Right hindlimb (tissue), 1 donor: ENCODE measurements around the gene SEC22B.
A peak's percentile ranks its signal among the peaks of the same experiment; 100 is the strongest.
"Not testable (repeated sequence)": the region's sequence is repeated elsewhere in the genome, so short reads cannot be mapped to it uniquely, and the experiment has no call there.

Source experiments
- DNase-seq: peaks from one replicate; pipeline ENCODE4 v3.0.0-alpha.2; 2018

SEC22B gene

DNA sequence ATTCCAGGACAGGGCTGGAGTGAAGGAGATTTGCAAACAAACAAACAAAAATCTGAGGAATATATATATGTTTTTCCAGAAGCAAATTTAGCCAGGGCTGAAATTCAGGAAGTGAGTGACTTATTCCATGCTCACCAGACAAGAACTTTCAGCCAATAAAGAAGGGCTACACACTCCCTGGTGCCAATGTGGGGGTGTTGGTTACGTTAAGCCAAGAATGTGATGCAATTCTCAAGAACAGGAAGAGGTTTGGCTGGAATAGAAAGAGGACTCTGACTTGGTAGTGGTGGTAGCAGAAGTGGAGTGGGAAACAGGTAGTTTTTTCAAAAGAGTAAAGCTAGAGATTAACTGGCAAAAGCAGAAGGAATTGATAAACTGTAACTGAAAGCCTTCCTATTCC, 31.7 kb downstream of the SEC22B start:
- not testable (repeated sequence) for DNase-seq

DNA sequence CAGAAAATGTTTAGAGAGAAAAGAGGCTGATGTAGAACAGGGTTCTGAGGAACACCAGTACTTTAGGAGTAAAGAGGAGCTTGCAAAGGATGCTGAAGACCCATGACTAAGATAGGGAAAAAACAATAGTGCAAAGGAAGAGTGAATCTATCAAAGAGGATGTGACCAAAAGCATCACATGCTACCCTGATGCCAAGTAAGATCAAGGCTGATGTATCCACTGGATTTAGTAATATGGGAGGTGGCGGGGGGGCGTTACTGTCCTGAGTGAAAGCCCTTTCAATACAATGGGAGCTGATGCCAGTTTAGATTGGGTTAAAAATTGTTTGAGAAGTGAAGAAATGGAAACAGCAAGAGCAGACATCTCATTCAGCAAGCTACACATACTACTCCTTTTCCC, 32.2 kb downstream of the SEC22B start:
- DNase-seq: not testable (repeated sequence)

DNA sequence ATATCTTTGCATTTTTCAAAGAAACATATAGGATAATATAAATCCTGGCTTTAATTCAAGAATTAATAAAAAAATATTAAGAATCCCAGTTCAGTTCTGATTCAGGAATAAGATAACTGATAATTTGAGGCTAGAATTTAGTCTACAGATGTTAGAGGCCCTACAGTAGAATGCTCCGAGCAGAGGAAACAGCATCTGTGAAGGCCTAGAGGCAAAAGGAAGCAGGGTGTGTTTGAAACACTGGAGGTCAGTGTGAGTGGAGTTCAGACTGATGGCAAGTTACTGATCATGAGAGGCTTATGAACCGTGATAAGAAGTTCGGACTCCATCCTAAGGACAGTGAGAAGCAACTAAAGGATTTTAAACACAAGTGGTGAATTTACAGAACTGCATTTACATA, 33.0 kb downstream of the SEC22B start:
- DNase-seq: peak; percentile 17

DNA sequence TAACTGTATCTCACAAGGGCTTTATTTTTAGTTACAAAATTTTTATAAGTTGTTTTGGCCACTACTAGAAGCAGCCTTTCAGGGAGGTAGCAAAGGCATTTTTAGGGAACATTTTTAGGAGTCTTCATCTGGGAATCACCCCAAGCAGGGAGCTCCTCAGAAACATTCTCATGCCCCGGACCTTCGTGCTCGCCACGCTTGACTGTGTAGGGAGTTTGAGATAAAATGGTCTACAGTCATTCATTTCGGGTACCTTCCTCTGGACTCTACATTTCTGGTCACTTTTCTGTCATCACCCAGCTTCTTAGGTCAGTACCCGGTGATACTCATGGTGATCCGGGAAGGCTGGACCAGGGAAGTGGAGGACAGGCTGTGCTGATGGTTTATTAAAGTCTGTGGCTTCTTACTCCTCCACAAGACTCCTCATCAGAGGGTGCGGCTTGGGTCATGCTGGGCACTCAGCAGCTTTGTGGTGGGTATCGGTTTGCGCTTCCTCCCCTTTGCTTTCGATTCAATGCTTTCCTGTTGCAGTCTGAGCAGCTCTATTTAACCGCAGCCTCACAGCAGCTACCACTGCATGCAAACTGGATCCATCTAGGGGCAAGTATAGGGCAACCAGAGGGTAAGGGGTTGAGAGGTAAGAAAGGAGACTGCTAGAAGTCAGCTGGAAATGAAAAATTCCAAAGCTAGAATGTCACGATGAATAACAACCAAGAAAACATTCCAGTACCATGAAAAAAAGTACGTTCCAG, 33.6 kb downstream of the SEC22B start:
- peak; percentile 39 for DNase-seq

DNA sequence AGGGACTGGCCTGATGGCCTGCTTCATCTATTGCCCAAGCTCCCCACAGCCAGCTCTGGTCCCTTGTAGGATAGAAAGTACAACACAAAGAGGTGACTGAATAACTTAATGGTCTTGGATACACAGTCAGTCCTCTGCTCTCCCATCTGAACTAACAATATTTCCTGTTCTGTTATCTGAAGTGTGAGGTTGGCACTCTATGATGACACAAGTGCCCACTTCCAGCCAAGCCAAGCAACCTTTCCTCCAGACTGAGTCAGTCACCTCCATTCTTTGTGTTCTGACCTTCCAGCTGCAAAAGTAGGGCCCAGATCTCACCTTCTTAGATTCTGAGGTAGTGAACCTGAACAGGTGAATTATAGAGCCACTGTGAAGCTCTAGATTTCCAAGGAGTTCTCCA, 34.5 kb downstream of the SEC22B start:
- not testable (repeated sequence) for DNase-seq

DNA sequence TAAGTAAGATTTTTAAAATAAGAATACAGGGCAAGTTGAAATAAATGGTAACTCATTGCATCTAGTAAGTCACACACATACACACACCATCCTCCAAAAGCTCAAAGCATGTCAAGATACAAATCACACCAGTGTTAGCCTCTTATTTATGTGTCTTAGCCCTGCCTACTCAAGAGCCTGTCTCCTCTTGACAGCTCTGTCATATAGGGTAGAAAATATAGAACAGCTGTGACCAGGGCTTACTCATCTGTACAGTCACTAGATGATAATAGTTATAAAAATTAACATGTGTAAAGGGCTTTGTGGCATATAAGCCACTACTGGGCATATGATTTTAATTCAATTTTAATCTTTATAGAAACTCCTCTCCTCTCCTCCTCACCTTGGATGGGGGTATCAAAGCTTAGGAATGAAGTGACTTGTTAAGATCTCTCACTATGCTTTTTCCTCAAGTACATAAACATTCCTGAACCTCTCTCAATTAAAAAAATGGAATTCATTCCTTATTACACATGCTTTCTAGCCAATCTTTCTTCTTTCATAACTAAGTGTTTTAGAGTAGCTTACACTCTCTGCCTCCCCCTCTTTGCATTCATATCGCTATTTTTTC, 35.6 kb downstream of the SEC22B start:
- not testable (repeated sequence) for DNase-seq

DNA sequence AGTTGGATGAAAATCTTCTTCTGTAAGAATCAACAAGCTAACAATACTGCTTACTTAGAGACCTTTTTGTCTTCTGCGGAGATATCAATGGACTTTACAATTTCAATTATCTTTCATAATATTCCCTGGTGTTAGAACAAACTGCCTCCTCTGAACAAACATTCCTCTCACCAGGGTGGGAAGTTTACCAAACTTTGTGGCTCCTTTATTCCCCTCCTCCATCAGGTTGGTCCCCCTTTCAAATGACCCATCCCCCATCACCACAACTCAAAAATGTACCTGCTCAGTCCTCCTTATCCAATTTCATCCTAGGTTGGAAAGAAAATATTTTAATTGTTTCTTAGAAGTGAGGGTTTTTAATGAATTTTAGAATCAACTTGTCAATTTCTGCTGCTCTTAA, 40.2 kb downstream of the SEC22B start:
- DNase-seq: not testable (repeated sequence)

DNA sequence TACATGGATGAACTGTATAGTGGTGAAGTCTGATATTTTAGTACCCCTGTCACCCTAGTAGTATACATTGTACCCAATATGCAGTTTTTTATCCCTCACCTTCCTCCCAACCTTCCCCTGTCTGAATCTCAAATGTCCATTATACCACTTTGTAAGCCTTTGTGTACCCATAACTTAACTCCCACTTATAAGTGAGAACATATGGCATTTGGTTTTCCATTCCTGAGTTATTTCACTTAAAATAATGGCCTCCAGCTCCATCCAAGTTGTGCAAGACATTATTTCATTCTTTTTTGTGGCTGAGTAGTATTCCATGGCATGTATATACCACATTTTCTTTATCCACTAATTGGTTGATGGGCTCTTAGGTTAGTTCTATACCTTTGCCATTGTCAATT, 42.4 kb downstream of the SEC22B start:
- DNase-seq: not testable (repeated sequence)

DNA sequence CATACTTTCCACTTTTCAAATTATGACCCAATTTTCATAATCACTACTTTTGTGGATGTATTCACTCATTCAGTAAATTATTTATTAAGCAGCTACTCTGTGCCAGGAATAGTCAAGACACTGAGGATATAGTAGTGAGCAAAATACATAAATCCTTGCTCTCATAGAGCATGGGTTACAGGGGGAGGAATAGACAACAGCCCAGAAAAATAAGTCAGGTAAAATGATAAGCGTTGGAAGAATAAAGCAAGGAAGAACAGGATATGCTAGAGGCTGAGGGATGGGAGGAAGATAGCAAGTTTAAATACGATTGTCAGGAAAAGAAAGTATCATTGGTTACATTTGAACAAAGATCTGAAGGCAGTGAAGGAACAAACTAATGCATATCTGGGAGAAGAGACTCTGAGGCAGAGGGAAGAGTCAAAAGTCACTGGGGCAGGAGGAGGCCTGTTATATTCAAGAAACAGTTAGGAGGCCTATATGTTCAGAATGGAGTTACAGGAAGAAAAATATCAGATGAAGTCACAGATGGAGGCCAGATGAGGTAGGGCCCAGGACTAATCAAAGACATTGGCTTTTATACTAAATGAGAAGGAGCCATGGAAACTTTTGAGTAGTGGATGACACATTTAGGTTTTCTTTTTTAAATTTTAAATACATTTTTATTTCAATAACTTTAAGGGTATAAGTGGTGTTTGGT, 42.9 kb downstream of the SEC22B start:
- DNase-seq: no peak

DNA sequence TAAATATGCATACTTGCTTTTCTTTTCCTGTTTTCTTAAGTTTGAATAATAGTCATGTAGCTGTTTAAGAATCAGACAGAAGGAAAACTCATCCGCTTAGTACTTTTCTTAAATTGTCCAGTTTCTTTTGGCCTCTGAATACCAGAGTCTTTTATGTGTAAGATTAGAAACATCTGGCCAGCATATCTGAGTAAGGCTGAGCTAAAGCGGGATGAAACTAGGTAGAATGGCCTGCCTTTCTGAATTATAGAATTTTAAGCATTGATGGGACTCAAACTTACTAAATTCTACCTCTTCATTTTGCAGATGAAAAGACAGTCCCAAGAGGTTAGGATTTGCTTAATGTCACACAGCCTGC, 43.9 kb downstream of the SEC22B start:
- not testable (repeated sequence) for DNase-seq

DNA sequence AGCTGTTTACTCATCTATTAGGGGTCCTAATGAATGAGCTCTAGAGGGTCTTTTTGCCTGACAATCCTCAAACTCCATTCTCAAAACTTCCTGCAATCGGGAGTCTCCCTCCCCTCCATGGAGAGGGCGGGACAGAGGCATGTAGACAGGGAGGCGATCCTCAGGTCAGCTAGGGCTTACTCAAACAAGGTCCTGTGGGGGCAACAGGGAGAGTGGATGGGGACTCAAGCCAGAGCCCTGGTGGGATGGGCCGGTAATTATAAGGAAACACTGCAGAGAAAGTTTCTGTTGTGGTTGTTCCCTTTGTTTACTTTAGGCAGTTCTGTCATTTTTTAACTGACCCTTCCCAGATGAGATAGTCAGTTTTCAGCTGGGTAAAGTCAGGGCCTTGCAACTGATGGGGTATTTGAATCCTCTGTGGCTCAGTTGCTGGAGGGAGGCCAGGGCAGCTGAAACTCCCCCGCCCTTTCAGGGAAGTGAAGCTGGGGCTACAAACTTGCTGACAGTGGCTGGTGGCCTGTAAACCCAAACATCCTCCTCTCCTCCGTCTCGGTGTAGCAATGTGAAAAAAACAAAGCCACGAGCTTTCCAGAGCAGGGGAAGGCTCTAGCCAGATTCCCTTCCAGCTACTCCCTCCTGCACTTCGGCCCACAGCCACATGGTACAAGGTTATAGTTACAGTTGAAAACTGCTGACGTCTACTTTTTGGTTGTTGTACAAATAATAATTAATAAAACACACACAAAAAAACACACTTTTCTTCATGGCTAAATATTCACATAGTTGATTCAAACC, 44.5 kb downstream of the SEC22B start:
- DNase-seq: peak; percentile 81

DNA sequence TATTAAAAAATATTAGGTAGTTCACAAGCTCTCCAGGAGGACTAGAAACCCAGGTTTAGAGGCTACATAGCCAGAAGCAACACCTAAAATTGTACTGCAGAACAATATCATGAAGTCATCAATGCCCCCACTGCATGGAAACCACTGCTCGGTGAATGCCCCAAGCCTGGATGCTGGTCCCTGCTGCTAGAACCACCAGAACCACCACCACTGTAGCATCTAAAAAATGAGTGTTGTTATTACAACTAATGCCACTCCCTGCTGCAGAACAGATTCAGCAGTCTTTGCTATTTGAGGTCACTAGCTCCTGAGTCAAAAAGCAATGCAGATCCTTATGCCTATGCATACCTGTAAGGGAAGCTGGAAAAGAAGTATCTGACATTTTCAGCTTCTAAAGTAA, 48.4 kb downstream of the SEC22B start:
- DNase-seq: not testable (repeated sequence)

DNA sequence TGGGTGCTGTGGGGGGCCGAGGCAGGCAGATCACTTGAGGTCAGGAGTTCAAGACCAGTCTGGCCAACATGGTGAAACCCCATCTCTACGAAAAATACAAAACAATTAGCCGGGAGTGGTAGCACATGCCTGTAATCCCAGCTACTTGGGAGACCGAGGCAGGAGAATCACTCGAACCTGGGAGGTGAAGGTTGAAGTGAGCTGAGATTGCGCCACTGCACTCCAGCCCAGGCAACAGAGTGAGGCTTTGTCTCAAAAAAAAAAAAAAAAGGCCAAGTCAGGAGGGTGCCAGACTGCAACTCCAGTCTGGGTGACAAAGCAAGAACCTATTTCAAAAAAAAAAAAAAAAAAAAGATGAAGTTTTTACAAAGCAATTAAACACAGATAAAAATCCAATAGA, 50.1 kb downstream of the SEC22B start:
- not testable (repeated sequence) for DNase-seq

DNA sequence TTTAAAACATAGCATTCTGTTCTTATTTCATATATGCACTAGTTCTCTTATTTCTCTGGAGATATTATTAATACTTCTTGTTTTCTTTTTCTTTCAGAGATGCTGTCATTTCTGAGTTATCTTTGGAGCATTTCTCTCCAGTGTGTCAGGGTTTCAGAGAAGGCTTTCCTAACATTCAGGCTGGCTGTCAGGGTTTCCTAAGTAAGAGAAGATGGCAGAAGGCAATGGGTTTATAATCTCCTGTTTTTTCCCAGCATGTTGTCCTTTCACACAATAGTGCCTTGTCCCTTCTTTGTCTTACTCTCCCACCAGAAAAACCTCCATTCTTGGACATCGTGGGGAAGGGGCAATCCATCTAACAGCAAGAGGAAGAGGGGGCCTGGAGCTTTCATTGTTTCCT, 51.7 kb downstream of the SEC22B start:
- DNase-seq: not testable (repeated sequence)

DNA sequence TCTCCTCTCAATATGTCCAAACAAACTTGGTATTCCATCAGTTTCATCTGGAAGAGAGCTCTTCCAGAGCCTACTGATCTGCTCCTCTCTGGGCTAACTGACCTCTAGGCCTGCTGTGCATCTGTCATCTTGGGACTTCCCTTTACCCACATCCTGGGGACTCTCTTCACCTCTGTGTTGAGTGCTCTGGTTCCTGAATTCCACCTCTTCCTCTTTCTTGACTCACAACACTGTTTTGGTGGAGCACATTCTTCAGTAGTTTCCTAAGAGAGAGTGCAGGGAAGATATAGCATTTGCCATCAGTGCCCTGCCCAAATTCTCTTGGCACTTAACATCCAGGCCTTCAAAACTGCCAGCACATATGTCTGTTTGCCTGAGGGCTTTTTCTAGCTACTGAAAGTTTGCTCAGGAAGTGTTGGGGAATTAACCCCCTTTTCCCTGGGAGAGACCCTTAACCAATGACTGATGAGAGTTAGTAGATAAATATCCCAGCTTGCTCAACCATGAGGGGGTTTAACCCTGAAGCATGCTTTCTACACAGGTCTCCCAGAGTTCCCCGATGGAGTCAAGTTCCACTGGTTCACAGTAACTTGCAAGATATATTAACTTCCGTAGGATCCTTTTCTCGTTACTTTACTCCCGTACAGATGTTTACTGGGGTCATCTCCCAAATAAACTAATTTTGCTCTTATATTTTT, 52.4 kb downstream of the SEC22B start:
- not testable (repeated sequence) for DNase-seq

DNA sequence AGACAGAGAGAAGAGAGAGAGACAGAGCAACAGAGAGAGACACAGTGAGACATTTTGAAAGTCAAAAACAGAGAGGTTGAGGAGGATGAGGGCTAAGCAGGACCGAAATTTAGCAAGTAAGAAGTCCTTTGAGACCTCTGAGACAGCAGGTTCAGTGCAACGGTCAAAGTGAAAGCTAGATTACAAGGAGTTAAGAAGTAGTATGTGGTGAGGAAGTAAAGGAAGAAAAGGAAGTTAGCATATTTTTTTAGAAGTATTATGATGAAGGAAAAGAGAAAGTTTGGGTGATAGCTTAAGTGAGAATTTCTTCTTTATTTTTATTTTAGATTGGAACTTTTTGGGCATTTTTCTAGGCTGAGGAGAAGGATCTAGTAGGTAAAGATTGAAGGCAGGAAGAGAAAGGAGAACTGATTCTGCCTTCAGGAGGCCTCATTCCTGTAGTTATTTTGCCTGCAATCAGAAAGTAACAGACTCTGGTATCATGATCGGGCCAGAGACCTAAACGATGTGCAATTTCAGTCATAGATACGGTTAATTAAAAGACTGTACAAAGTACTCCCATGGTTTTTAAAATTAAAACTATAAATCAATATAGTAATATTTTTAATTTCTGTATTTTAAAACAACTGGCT, 53.9 kb downstream of the SEC22B start:
- DNase-seq: not testable (repeated sequence)

DNA sequence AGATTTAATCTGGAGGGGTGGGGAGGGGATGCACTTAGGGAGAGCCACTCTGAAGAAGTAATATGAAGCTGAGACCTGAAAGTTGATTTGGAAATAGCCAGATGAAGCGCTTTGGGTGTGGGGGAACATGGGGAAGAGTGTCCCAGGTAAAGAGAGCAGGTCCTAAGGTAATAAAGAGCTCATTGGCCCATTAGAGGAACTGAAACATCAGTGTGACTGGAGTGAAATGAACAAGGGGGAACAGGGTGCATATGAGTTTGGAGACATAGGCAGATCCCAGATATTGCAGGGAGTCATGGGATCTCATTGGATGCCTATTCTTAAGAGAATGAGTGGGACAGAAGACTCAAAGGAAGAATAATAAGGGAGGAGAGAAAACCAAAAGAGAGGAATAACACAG, 54.5 kb downstream of the SEC22B start:
- DNase-seq: not testable (repeated sequence)

DNA sequence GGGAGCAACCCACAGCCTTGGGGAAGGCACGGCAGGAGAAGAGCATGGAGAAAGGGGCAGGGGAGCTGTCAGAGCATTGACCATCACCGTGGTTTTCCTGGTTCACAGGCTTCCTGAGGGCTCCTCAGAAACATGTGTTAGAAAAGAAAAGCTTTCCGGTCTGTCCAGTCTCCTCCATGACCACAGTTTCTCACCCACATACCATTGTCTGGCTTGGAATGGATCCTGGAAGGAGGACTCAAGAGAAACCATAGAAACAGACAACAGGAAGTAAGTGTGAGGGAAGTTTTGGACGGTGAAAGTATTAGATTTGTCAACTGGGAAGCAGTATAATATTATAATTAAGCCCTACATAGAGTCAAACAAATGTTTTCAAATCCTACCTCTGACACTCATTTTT, 55.8 kb downstream of the SEC22B start:
- not testable (repeated sequence) for DNase-seq

DNA sequence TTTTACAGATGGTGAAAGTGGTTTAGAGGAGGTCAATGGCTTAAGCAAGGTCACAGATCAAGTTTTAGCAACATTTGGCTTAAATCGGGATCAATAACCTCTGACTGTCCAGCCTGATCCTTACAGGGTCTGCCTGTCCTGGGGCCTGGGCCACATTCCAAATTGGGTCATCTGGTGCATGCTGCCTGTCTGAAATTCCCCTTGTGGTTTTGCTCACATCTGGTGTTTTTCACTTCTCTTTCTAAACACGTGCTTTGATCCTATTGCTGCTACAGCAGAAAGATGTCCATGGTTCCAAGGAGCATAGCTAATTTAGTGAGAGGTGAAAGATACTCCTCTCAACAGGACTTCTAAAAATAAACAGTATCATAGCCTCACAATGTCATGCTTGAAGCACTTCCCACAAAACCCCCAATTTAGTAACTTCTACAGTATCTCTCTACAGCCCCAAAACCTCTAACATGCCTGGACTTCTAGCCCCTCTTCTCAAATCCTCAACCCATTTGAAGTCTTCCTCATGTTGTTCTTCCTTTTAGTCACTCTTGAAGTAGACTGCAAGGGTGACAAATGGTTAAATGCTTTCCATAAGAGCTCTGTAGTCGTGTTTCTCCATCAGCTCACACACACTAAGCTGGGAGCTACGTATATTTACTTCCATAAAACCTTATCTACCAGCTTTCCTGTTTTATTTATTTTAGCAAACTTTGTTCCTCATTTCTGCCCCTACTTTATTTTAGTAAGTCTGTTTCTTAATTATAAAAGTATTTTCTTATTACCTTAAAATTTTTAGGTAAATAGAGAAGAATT, 58.7 kb downstream of the SEC22B start:
- DNase-seq: not testable (repeated sequence)

DNA sequence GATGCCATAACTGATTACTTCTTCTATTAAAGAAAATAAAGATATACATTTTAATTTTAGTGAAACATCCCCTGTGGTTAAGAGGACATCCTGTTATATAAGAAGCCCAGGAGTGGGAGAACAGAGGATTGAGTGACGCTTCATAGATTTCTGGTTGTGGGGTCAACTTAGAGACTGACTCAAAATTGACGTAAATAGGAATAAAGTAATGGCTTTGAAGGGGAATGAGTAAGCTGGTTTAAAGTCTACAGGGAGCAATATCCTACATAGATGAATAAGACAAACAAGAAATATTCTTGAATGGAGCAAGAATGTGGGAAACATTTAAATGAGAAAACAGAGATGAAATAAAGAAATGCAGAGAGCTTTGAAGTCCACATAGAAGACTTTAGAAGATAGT, 60.2 kb downstream of the SEC22B start:
- not testable (repeated sequence) for DNase-seq

DNA sequence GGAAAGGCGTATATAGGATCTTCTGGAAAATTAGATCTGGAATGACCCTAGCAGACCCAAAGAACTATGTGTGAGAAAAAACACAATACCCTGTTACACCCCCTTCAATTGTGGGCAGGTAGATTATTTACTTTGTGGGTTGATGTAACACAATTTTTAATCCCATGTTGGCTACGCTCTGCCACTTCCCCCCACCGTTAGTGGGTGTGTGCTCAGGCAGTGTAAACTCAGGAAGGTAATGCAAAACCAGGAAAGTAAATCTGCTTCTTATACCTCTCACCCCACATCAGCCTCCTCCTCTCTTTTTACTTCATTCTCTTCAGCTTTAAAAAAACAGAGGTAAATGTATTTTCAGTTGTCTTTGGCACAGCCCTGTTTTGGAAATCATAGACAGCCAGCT, 63.2 kb downstream of the SEC22B start:
- DNase-seq: not testable (repeated sequence)
